ENCODE results near the gene FAM240A. TPM values are rescaled to one million over a fixed set of nuclear protein-coding genes. Genes with fewer than 3 reads are reported as not detected.

Gene FAM240A
- total and polyA plus RNA-seq, 4 donors, result not detected

GRCh38 chr3:46660543-46661523 is 48.5 kb downstream of the FAM240A start:
- Histone ChIP-seq H3K4me3 (ENCODE audit: low read depth in 1 of 3, low read length in 3 of 3) (no peak overlapping the region), H3K36me3 (ENCODE audit: control insufficient read depth in 4 of 4, insufficient read depth in 3 of 4, low read depth in 1 of 4, low read length in 3 of 4) (no peaks in the 10 kb centered on the region), H3K4me1 (ENCODE audit: control insufficient read depth in 4 of 4, insufficient read depth in 4 of 4, low read length in 3 of 4) (peaks cover 4 to 22% (median 16%) of the 10 kb centered on the region in 4 donors), H3K9me3 (ENCODE audit: control insufficient read depth in 4 of 4, low read length in 3 of 4) (no peaks in the 10 kb centered on the region), H3K9ac (ENCODE audit: low read depth in 1 of 2, low read length in 2 of 2) (no peak overlapping the region), H3K27ac (ENCODE audit: low read depth in 1 of 2, low read length in 2 of 2) (no peak overlapping the region), H3K27me3 (ENCODE audit: control insufficient read depth in 4 of 4, insufficient read depth in 4 of 4, low read length in 3 of 4) (no peaks in the 10 kb centered on the region)
- DNase-seq (ENCODE audit: low spot score), result peak; percentile 27
- TF ChIP-seq FOXA2 (IDR thresholded peaks at IDR 0.05) (peak; percentile 4), YY1 (IDR thresholded peaks at IDR 0.05) (no peak), ZBTB33 (IDR thresholded peaks at IDR 0.05) (no peak), HNF4G (IDR thresholded peaks at IDR 0.05) (no peak), JUND (IDR thresholded peaks at IDR 0.05) (no peak), MAX (IDR thresholded peaks at IDR 0.05) (peak; percentile 84), ATF3 (IDR thresholded peaks at IDR 0.05) (no peak), RXRA (IDR thresholded peaks at IDR 0.05) (peak in 1 of 2 donors; percentile 80), GABPA (IDR thresholded peaks at IDR 0.05 in 1 of 2, conservative IDR thresholded peaks at IDR 0.05 in 1 of 2) (no peak), TAF1 (conservative IDR thresholded peaks at IDR 0.05) (no peak), NR2F2 (IDR thresholded peaks at IDR 0.05) (no peak), CTCF (IDR thresholded peaks at IDR 0.05; ENCODE audit: low read depth, low read length, missing input control) (no peak), EGR1 (IDR thresholded peaks at IDR 0.05; ENCODE audit: low read depth in 2 of 2) (no peak), RAD21 (IDR thresholded peaks at IDR 0.05) (peak; percentile 19 to 44), FOXA1 (IDR thresholded peaks at IDR 0.05) (no peak), HNF4A (conservative IDR thresholded peaks at IDR 0.05) (peak in 1 of 2 donors; percentile 53), SP1 (IDR thresholded peaks at IDR 0.05) (no peak), REST (IDR thresholded peaks at IDR 0.05) (no peak)
- WGBS, result 54% methylated on average over 9 of the region's 9 CpGs
